ENCODE results near the gene EPHA2.

DNA sequence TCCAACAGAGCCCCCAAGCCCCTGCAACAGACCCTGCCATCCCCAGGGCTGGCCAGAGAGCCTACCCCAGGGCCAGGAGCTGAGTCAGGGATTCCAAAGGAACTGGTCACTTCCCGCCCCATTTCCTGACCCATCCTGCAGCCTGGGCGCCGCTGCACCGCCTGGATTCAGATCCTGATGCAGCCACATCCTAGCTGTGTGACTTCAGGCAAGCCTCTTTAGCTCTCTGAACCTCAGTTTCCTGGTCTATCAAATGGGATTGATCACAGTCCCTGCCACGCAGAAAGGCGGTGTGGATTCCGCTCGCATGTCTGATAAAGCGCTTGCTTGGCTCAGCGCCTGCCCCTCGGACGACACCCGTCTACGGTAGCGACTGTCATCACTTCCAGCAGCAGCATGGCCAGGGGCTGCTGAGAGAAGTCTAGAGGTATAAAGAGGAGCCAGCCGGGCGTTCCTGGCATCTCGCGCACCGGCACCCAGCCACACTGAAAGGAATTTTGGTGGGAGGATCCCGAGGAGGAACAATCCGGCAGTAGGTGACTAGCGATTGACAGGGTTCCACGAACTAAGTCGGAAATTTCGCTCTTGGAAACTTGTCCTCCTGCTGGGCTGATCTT lies 10.1 kb downstream of the EPHA2 start:
- TF ChIP-seq POLR2A (IDR thresholded peaks at IDR 0.05; ENCODE audit: low read depth, low read length), result no peak
- no peak for TF ChIP-seq TAF1 (IDR thresholded peaks at IDR 0.05; ENCODE audit: borderline replicate concordance, low read depth, low read length)
- TF ChIP-seq POLR2AphosphoS5 (IDR thresholded peaks at IDR 0.05; ENCODE audit: low read depth, low read length), result no peak
